Effector memory CD4-positive, alpha-beta T cell (primary cell): ENCODE results near the gene KCNK10.
A peak's percentile ranks its signal among the peaks of the same experiment; 100 is the strongest.

Experiments
- DNase-seq, 3 donors: peaks; one replicate each; pipeline ENCODE4 v3.0.0-alpha.2; 2020
- H3K27ac ChIP-seq: 2 replicates; pipeline ENCODE4 v1.7.0; 2013; ENCODE audit warnings: mild to moderate bottlenecking, low read length, moderate library complexity; ENCODE audit not compliant: insufficient read depth, poor library complexity, severe bottlenecking
- H3K27me3 ChIP-seq: replicated peaks from 2 replicates; pipeline ENCODE4 v1.7.0; 2013; ENCODE audit warnings: mild to moderate bottlenecking, low read length; ENCODE audit not compliant: insufficient read depth, control insufficient read depth, poor library complexity, severe bottlenecking
- H3K36me3 ChIP-seq: 2 replicates; pipeline ENCODE4 v1.7.0; 2013; ENCODE audit warnings: mild to moderate bottlenecking, low read length, moderate library complexity; ENCODE audit not compliant: control insufficient read depth, insufficient read depth
- H3K4me1 ChIP-seq: 2 replicates; pipeline ENCODE4 v1.7.0; 2013; ENCODE audit warnings: low read length, mild to moderate bottlenecking; ENCODE audit not compliant: control insufficient read depth, insufficient read depth, poor library complexity, severe bottlenecking
- H3K4me3 ChIP-seq: 2 replicates; pipeline ENCODE4 v1.7.0; 2013; ENCODE audit warnings: low read length, low read depth, mild to moderate bottlenecking; ENCODE audit not compliant: insufficient read depth, poor library complexity, severe bottlenecking
- H3K9me3 ChIP-seq: 2 replicates; pipeline ENCODE4 v1.7.0; 2013; ENCODE audit warnings: mild to moderate bottlenecking, low read length, moderate library complexity; ENCODE audit not compliant: control insufficient read depth

Gene KCNK10

GRCh38 chr14:88194531-88194930 is 128.5 kb downstream of the KCNK10 start:
- no peak for DNase-seq
- H3K9me3 ChIP-seq: no peaks in the 10 kb centered on the region
- no peak overlapping the region for H3K4me3 ChIP-seq
- peaks cover 5% of the 10 kb centered on the region for H3K27me3 ChIP-seq
- no peak overlapping the region for H3K27ac ChIP-seq
- H3K4me1 ChIP-seq: no peaks in the 10 kb centered on the region
- no peaks in the 10 kb centered on the region for H3K36me3 ChIP-seq

- H3K4me1 ChIP-seq: no peaks in the 10 kb centered on the region
- no peak overlapping the region for H3K4me3 ChIP-seq
- H3K36me3 ChIP-seq: no peaks in the 10 kb centered on the region
- DNase-seq: no peak
- no peaks in the 10 kb centered on the region for H3K9me3 ChIP-seq
- H3K27ac ChIP-seq: no peak overlapping the region
- H3K27me3 ChIP-seq: no peaks in the 10 kb centered on the region
Observed at GRCh38 chr14:88191605-88192004, 131.5 kb downstream of the KCNK10 start.

DNA sequence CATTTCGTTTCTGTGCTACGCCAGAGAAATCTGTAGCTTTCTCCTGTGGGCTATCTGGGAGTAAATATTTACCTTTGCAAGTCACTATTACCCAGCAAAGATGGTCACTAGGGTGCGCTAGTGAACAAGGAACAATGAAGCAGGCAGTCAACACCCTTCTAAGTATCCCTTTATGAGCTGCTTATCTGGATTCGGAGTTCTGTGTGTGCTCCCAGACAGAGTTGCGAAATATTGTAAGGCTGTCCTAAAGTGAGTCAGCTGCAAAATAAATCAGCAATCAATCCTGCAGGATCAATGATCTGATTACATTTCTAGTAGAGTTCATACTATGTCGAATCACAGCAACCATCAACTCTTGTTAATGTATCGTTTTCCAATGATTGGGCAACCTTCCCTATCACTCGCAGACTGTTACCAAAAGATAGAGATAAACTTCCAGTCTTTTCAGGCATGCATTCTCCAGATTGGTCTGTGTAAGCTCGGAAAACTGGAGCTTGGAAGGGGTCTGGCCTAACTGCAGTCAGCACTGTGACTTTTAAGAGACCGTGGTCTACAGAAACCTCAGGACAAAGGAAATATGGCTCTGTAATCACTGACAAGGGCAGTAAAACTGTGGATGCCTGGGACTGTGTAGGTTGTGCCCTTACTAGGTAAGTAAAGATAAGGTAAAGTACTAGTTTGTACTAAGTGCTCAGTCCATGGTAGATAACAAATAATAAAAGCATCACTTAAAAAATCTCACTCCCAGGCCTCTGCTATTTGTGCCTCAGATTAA is 133.5 kb downstream of the KCNK10 start:
- DNase-seq: peak in 1 of 3 donors; percentile 31
- no peaks in the 10 kb centered on the region for H3K4me1 ChIP-seq
- no peaks in the 10 kb centered on the region for H3K36me3 ChIP-seq
- H3K4me3 ChIP-seq: no peak overlapping the region
- H3K9me3 ChIP-seq: no peaks in the 10 kb centered on the region
- H3K27me3 ChIP-seq: no peaks in the 10 kb centered on the region
- no peak overlapping the region for H3K27ac ChIP-seq

- Histone ChIP-seq H3K36me3 (no peaks in the 10 kb centered on the region), H3K9me3 (no peaks in the 10 kb centered on the region), H3K4me1 (no peaks in the 10 kb centered on the region), H3K27ac (no peak overlapping the region), H3K27me3 (no peaks in the 10 kb centered on the region), H3K4me3 (no peak overlapping the region)
- no peak for DNase-seq
Observed at GRCh38 chr14:88188745-88189416, 134.2 kb downstream of the KCNK10 start.

DNA sequence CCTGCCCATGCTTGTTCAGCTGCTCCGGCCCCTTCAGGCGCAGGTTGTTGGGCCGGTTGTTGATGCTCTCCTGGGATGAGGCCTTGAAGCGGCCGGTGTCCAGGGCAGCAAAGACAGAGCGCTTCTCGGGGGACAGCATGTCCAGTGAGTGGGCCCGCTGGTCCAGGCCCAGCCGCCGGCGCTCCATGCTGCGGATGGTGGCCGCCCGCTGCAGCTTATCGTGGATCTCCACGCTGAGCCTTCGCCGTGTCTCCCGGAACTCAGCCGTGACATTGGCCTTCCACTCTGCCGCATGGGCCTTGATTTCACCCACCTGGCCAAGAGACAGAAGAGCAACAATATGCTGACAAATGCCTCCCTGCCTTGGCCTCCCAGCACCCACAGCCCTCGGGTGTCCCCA is 137.2 kb downstream of the KCNK10 start:
- Histone ChIP-seq H3K4me1 (no peaks in the 10 kb centered on the region), H3K9me3 (no peaks in the 10 kb centered on the region), H3K27ac (no peak overlapping the region), H3K36me3 (no peaks in the 10 kb centered on the region), H3K4me3 (no peak overlapping the region), H3K27me3 (no peaks in the 10 kb centered on the region)
- DNase-seq: no peak

GRCh38 chr14:88184956-88185355 is 138.1 kb downstream of the KCNK10 start:
- DNase-seq: no peak
- Histone ChIP-seq H3K9me3 (no peaks in the 10 kb centered on the region), H3K36me3 (no peaks in the 10 kb centered on the region)

DNA sequence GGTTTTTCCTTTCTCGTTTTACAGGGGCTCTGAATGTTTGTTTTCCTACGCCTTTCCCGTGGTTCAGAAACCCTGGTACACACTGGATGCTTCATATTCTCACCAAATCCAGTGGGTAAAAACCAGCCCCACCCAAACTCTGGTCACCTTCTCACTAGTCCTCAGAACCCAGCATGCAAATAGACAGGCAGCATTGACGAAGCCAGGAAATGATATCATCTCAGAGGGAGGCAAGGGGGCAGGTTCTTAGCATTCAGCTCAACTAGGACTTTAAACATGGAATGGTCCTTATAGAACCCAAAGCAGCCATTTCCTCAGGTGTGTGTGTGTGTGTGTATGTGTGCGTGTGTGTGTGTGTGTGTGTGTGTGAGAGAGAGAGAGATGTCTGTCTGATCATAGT is 142.0 kb downstream of the KCNK10 start:
- Histone ChIP-seq H3K4me1 (no peaks in the 10 kb centered on the region), H3K36me3 (no peaks in the 10 kb centered on the region), H3K9me3 (no peaks in the 10 kb centered on the region), H3K27me3 (no peaks in the 10 kb centered on the region), H3K4me3 (no peak overlapping the region), H3K27ac (no peak overlapping the region)
- DNase-seq: no peak

More at GRCh38 chr14:88184956-88185355, 138.1 kb downstream of the KCNK10 start:
- Histone ChIP-seq H3K27ac (no peak overlapping the region), H3K4me3 (no peak overlapping the region), H3K4me1 (no peaks in the 10 kb centered on the region), H3K27me3 (no peaks in the 10 kb centered on the region)

- Histone ChIP-seq H3K27me3 (no peaks in the 10 kb centered on the region), H3K4me1 (no peaks in the 10 kb centered on the region), H3K27ac (no peak overlapping the region), H3K9me3 (no peaks in the 10 kb centered on the region), H3K36me3 (no peaks in the 10 kb centered on the region), H3K4me3 (no peak overlapping the region)
- DNase-seq: no peak
Observed at GRCh38 chr14:88179716-88180115, 143.4 kb downstream of the KCNK10 start.

DNA sequence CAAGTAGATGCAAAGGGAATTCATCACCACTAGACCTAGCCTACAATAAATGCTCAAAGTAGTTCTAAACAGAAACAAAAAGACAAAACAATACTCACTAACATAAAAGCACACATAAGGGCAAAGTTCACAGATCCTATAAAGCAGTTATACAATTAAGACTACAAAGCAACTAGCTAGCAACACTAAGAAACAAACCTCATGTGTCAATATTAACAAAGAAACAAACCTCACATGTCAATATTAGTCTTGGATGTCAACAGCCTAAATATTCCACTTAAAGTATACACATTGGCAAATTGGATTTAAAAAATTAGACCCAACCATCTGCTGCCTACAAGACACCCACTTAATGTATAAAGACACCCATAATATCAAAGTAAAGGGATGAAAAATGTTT is 152.7 kb downstream of the KCNK10 start:
- Histone ChIP-seq H3K9me3 (no peaks in the 10 kb centered on the region), H3K36me3 (no peaks in the 10 kb centered on the region), H3K4me3 (no peak overlapping the region), H3K27ac (no peak overlapping the region), H3K27me3 (no peaks in the 10 kb centered on the region), H3K4me1 (no peaks in the 10 kb centered on the region)
- no peak for DNase-seq

DNA sequence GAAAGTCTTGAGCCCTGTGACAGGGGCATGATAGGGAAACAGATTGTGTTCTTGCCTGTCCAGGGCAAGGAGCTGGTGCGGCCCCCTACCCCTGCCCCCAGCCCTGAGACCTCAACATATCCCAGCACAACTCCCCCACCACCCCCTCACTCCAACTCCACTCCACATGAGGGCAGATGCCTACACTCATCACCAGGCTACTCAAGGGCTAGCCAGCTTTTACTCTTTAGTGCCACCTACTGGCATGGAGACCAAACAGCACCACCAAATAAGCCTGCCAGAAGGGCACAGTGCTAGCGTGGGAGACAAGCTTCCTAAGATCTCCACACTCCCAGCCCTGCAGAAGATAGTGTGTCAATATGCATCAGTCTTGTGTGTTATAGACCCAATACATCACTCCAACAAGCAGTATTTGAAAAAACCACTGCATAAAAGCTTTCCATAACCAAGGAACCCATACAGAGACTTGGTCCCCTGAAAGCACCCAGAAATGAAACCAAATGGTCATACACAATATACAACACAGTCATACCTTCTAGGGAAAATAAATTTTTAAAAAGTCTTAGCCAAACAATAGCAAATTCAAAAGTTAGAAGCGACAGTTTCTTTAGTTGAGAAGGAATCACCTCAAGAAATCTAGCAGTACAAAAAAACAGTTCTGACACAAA is 154.4 kb downstream of the KCNK10 start:
- peak overlapping the region; percentile 20 for H3K4me3 ChIP-seq
- H3K9me3 ChIP-seq: no peaks in the 10 kb centered on the region
- no peaks in the 10 kb centered on the region for H3K4me1 ChIP-seq
- DNase-seq: peak; percentile 29 to 43 (median 30)
- H3K27me3 ChIP-seq: no peaks in the 10 kb centered on the region
- no peak overlapping the region for H3K27ac ChIP-seq
- H3K36me3 ChIP-seq: no peaks in the 10 kb centered on the region
